SK-N-MC (cell line): ENCODE data around the gene PTPRB.

Experiments
- EZH2 ChIP-seq: fragments of 200-600 bp; sonication (generic); IDR thresholded peaks from one replicate; pipeline ENCODE4 v1.6.1; 2017; ENCODE audit warnings: antibody characterized with exemption
- POLR2AphosphoS5 ChIP-seq: IDR thresholded peaks from 2 replicates; pipeline ENCODE4 v1.6.1; 2012; ENCODE audit warnings: mild to moderate bottlenecking, low read depth, low read length, borderline replicate concordance

GRCh38 chr12:70561550-70561949 is 75.7 kb downstream of the PTPRB start:
- TF ChIP-seq EZH2 (no peak), POLR2AphosphoS5 (no peak)
